ENCODE data around the gene B3GAT1. TPM values are rescaled to one million over a fixed set of nuclear protein-coding genes. Genes with fewer than 3 reads are reported as not detected.

The B3GAT1 gene
- total and polyA plus RNA-seq, 4 donors = 0.03 to 0.49 (median 0.27) TPM

DNA sequence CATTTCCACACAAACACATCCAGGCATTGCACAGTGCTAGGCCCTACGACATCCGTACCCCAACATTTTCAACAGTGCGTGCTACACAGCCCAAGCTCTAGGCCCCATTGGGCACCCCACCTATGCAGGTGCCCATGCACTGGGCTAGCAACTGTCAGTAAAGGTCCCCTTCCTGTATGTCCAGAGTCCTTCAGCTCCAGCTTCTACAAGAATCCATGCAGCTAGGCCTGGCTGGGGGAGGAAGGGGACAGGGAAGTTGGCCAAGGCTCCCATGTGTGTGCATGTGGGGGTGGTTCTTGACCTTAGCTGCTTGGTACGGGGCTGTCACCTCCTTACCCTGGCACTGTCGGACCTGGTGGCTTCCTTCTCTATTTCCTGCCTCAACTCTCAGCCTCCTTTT, 1.3 kb downstream of the B3GAT1 start:
- H3K4me1 ChIP-seq (ENCODE audit: control insufficient read depth in 5 of 5, insufficient read depth in 5 of 5, low read length in 5 of 5) = peaks cover 0 to 6% (median 0%) of the 10 kb centered on the region in 5 donors
- TF ChIP-seq, protein P1, sequence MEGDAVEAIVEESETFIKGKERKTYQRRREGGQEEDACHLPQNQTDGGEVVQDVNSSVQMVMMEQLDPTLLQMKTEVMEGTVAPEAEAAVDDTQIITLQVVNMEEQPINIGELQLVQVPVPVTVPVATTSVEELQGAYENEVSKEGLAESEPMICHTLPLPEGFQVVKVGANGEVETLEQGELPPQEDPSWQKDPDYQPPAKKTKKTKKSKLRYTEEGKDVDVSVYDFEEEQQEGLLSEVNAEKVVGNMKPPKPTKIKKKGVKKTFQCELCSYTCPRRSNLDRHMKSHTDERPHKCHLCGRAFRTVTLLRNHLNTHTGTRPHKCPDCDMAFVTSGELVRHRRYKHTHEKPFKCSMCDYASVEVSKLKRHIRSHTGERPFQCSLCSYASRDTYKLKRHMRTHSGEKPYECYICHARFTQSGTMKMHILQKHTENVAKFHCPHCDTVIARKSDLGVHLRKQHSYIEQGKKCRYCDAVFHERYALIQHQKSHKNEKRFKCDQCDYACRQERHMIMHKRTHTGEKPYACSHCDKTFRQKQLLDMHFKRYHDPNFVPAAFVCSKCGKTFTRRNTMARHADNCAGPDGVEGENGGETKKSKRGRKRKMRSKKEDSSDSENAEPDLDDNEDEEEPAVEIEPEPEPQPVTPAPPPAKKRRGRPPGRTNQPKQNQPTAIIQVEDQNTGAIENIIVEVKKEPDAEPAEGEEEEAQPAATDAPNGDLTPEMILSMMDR (IDR thresholded peaks at IDR 0.05; ENCODE audit: control extremely low read depth, extremely low read depth) = no peak
- DNase-seq = no peak
- peaks cover 0 to 5% (median 0%) of the 10 kb centered on the region in 4 donors for H3K9me3 ChIP-seq (ENCODE audit: control insufficient read depth in 4 of 4, insufficient read depth in 3 of 4, low read length in 3 of 4)
- no peak for ATAC-seq (ENCODE audit: insufficient read depth, low FRiP score)
- WGBS, 2 donors = 58 to 70% methylated on average over 5 of the region's 5 CpGs
- peaks cover 1 to 56% (median 39%) of the 10 kb centered on the region in 3 donors for H3K27me3 ChIP-seq (ENCODE audit: control insufficient read depth in 3 of 3, insufficient read depth in 3 of 3, low read length in 2 of 3)
- no peaks in the 10 kb centered on the region for H3K36me3 ChIP-seq (ENCODE audit: control insufficient read depth in 4 of 4, insufficient read depth in 4 of 4, low read length in 4 of 4)
- H3K9ac ChIP-seq (ENCODE audit: insufficient read depth in 1 of 2, low read length in 2 of 2) = no peak overlapping the region
- H3K27ac ChIP-seq (ENCODE audit: low read depth in 1 of 2, low read length in 1 of 2) = no peak overlapping the region
- no peak overlapping the region for H3K4me3 ChIP-seq

DNA sequence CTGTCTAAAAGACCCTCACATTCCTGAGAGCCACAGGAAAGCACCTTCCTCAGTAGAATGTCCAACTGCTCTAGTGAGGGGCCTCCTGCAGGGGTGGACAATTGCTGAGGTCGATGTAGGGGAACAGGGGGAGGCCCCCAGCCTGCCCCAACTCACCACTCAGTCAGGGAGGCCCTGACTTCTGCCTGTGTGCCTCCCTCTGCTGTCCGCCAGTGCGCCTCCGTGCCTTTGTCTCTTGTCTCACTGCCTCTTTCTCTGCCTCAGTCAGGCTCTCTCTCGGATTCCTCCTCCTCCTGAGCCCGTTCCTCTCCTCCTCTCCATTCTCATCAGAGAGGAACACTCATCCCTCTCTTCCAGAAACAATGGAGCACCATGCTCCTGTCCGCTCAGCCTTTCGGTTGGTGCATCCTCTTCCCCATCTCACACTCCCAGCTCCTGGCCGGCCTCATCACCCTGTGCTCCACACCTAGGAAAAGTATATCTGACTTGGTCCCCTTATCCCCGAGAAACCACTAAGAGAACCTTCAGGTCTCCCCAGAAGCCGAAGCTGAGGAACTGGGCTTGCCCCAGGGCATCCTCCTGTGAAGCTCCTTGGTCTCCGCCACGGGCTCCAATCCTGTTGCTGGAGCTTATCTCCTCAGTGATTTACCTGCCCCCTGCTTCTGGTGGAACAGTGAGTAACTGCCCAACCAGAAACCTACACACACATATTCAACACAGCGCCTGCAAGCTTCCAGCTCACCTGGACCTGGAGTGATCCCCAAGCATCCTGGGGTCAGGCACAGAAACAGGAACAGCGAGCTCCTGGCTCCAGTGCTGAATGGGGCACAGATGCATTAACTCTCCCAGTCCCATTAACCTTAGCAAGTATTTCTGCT, 2.3 kb downstream of the B3GAT1 start:
- Histone ChIP-seq H3K9me3 (ENCODE audit: control insufficient read depth in 4 of 4, insufficient read depth in 3 of 4, low read length in 3 of 4) (peaks cover 0 to 5% (median 0%) of the 10 kb centered on the region in 4 donors), H3K27ac (ENCODE audit: low read depth in 1 of 2, low read length in 1 of 2) (no peak overlapping the region), H3K36me3 (ENCODE audit: control insufficient read depth in 4 of 4, insufficient read depth in 4 of 4, low read length in 4 of 4) (no peaks in the 10 kb centered on the region), H3K9ac (ENCODE audit: insufficient read depth in 1 of 2, low read length in 2 of 2) (no peak overlapping the region), H3K4me1 (ENCODE audit: control insufficient read depth in 5 of 5, insufficient read depth in 5 of 5, low read length in 5 of 5) (peaks cover 0 to 6% (median 0%) of the 10 kb centered on the region in 5 donors), H3K27me3 (ENCODE audit: control insufficient read depth in 3 of 3, insufficient read depth in 3 of 3, low read length in 2 of 3) (peaks cover 0 to 47% (median 38%) of the 10 kb centered on the region in 3 donors), H3K4me3 (no peak overlapping the region)
- no peak for DNase-seq
- 73 to 79% methylated on average over 15 of the region's 15 CpGs for WGBS, 2 donors
- TF ChIP-seq, protein P1 (IDR thresholded peaks at IDR 0.05; ENCODE audit: control extremely low read depth, extremely low read depth) = no peak
- ATAC-seq (ENCODE audit: insufficient read depth, low FRiP score) = no peak

DNA sequence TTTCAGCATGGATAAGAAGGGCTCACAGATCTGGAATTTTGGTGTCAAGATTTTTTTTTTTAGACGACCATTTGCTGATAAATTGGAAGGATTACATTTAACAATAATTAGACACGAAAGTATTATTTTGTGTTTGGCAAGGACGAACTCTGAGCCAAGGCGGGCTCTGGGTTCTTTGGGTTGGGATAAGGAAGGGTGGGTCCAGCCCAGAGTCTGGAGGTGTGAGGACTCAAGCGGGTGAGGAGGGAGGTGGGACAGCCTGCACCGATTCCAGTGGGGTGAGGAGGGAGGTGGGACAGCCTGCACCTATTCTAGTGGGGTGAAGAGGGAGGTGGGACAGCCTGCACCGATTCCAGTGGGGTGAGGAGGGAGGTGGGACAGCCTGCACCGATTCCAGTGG, 4.1 kb downstream of the B3GAT1 start:
- ATAC-seq (ENCODE audit: insufficient read depth, low FRiP score) = no peak
- Histone ChIP-seq H3K27ac (ENCODE audit: low read depth in 1 of 2, low read length in 1 of 2) (no peak overlapping the region), H3K36me3 (ENCODE audit: control insufficient read depth in 4 of 4, insufficient read depth in 4 of 4, low read length in 4 of 4) (no peaks in the 10 kb centered on the region)

More for the DNA sequence above, 4.1 kb downstream of the B3GAT1 start:
- Histone ChIP-seq H3K9ac (ENCODE audit: insufficient read depth in 1 of 2, low read length in 2 of 2) (no peak overlapping the region), H3K4me3 (no peak overlapping the region), H3K9me3 (ENCODE audit: control insufficient read depth in 4 of 4, insufficient read depth in 3 of 4, low read length in 3 of 4) (peaks cover 0 to 8% (median 0%) of the 10 kb centered on the region in 4 donors), H3K4me1 (ENCODE audit: control insufficient read depth in 5 of 5, insufficient read depth in 5 of 5, low read length in 5 of 5) (peaks cover 0 to 6% (median 0%) of the 10 kb centered on the region in 5 donors), H3K27me3 (ENCODE audit: control insufficient read depth in 3 of 3, insufficient read depth in 3 of 3, low read length in 2 of 3) (peaks cover 0 to 28% (median 20%) of the 10 kb centered on the region in 3 donors)
- DNase-seq = no peak
- WGBS, 2 donors = 55 to 69% methylated on average over 7 to 8 of the region's 8 CpGs
- TF ChIP-seq, protein P1 (IDR thresholded peaks at IDR 0.05; ENCODE audit: control extremely low read depth, extremely low read depth) = no peak
